Spleen (tissue), 11 donors: Measurements from ENCODE around the gene RELCH. TPM values are rescaled to one million over a fixed set of nuclear protein-coding genes. Genes with fewer than 3 reads are reported as not detected.

Experiments used
- DNase-seq: peaks from one replicate; pipeline ENCODE4 v3.0.0-alpha.2; 2020
- H3K27ac ChIP-seq, 8 donors: fragments of 200-600 bp; sonication (generic) in 7 of 8; 1 replicate in 4 of 8; 2 replicates in 4 of 8; pipeline versions ENCODE4 v1.5.0 to v1.8.0; 2016 to 2021; ENCODE audit warnings: inconsistent platforms in 4 of 8, mild to moderate bottlenecking in 4 of 8, moderate library complexity in 1 of 8
- H3K27me3 ChIP-seq, 7 donors: fragments of 200-600 bp; sonication (generic) in 6 of 7; replicated peaks in 1 of 7; 1 replicate in 4 of 7; 2 replicates in 3 of 7; pipeline versions ENCODE4 v1.5.0 to v1.8.0; 2016 to 2021; ENCODE audit warnings: inconsistent platforms in 3 of 7, mild to moderate bottlenecking in 1 of 7
- H3K36me3 ChIP-seq, 6 donors: fragments of 200-600 bp; sonication (generic) in 5 of 6; 1 replicate in 4 of 6; 2 replicates in 2 of 6; pipeline versions ENCODE4 v1.5.0 to v1.8.0; 2016 to 2021; ENCODE audit warnings: inconsistent platforms in 2 of 6
- H3K4me1 ChIP-seq, 6 donors: fragments of 200-600 bp; sonication (generic) in 5 of 6; 1 replicate in 3 of 6; 2 replicates in 3 of 6; pipeline versions ENCODE4 v1.5.0 to v1.8.0; 2016 to 2021; ENCODE audit warnings: inconsistent platforms in 3 of 6
- H3K4me3 ChIP-seq, 8 donors: fragments of 200-600 bp; sonication (generic) in 7 of 8; 1 replicate in 4 of 8; 2 replicates in 4 of 8; pipeline versions ENCODE4 v1.5.0 to v1.8.0; 2016 to 2021; ENCODE audit warnings: inconsistent platforms in 4 of 8, mild to moderate bottlenecking in 4 of 8, moderate library complexity in 2 of 8
- H3K9me3 ChIP-seq, 8 donors: fragments of 200-600 bp; sonication (generic) in 7 of 8; 1 replicate in 4 of 8; 2 replicates in 4 of 8; pipeline versions ENCODE4 v1.5.0 to v1.8.0; 2016 to 2021; ENCODE audit warnings: inconsistent platforms in 4 of 8
- CTCF ChIP-seq, 11 experiments: fragments of 200-600 bp in 7 of 11; fragments of 450-650 bp in 4 of 11; sonication (generic) in 4 of 11; IDR thresholded peaks in 8 of 11; conservative IDR thresholded peaks in 3 of 11; 1 replicate in 7 of 11; 2 replicates in 4 of 11; pipeline versions ENCODE4 v1.4.0 to v1.8.0; 2016 to 2021; ENCODE audit warnings: antibody characterized with exemption in 11 of 11, inconsistent platforms in 4 of 11, mild to moderate bottlenecking in 1 of 11
- POLR2A ChIP-seq, 3 donors: fragments of 450-650 bp; IDR thresholded peaks; one replicate each; pipeline ENCODE4 v1.5.1; 2017; ENCODE audit warnings: antibody characterized with exemption in 3 of 3, mild to moderate bottlenecking in 1 of 3
- POLR2AphosphoS5 ChIP-seq, 3 donors: sonication (generic); formaldehyde crosslinking; IDR thresholded peaks; one replicate each; pipeline ENCODE4 v1.5.1; 2017; ENCODE audit warnings: antibody characterized with exemption in 3 of 3
- WGBS, 5 donors: extraction: QIAGEN DNeasy Blood & Tissue Kit in 3 of 5; methylation state at CpG; one replicate each; pipeline versions ENCODE4 v1.1.5 to v1.1.7; 2013 to 2018; 5-methylcytosine and 5-hydroxymethylcytosine counted together
- intact Hi-C: fragments of 100-400 bp; cut with DNase I; formaldehyde crosslinking; loops from one replicate; pipeline ENCODE4 v1.15.0; 2023; ENCODE audit warnings: low total_unique reads
- polyA plus RNA-seq, 3 donors: library from polyadenylated mRNA; stranded (reverse); fragments of 200-250 nt; gene quantifications; one replicate each; pipeline ENCODE4 v1.2.1, GENCODE V29; 2013
- total RNA-seq, 7 donors: library from RNA; depleted of rRNA in 3 of 7; stranded (reverse); fragments of >200 nt in 3 of 7; fragmentation: NEBNext Ultra II Directional in 4 of 7; extraction: Animal tissue kit (Norgen Biotek cat#: 25700) in 4 of 7; gene quantifications; one replicate each; pipeline versions ENCODE4 v1.1.0 to v1.2.1, GENCODE V29; 2016 to 2021
- donor health status: healthy with polysubstance abuse.
- donor health status: DM: no; HTN: no; CAD: no; lungs with moderate emphysema.
- donor health status: DM: no; HTN: no; CAD: no.
- donor health status: Bipolar disorder and iron deficiency.
- donor health status: healthy.
- donor health status: DM: no; HTN: no; CAD: no.
- donor health status: DM: yes; HTN: yes; CAD: no.

Gene RELCH
- total and polyA plus RNA-seq, 10 donors = 11.8 to 75.1 (median 49.3) TPM

- TF ChIP-seq POLR2A (IDR thresholded peaks at IDR 0.05) = no peak
- TF ChIP-seq POLR2AphosphoS5 (IDR thresholded peaks at IDR 0.05) = no peak
- TF ChIP-seq CTCF (IDR thresholded peaks at IDR 0.05 in 8 of 11, conservative IDR thresholded peaks at IDR 0.05 in 3 of 11) = no peak
- intact Hi-C loops = no loop called here
- 68 to 82% (median 71%) methylated on average over 6 of the region's 6 CpGs for WGBS, 5 donors
Measured at GRCh38 chr18:62328586-62329525, 141.8 kb downstream of the RELCH start.

GRCh38 chr18:62329691-62330454 is 142.8 kb downstream of the RELCH start:
- TF ChIP-seq CTCF (IDR thresholded peaks at IDR 0.05 in 8 of 11, conservative IDR thresholded peaks at IDR 0.05 in 3 of 11) (no peak), POLR2AphosphoS5 (IDR thresholded peaks at IDR 0.05) (no peak), POLR2A (IDR thresholded peaks at IDR 0.05) (no peak)
- H3K4me3 ChIP-seq = no peak overlapping the region
- 37 to 45% (median 41%) methylated on average over 15 of the region's 15 CpGs for WGBS, 5 donors
- intact Hi-C loops = no loop called here
- H3K4me1 ChIP-seq = peaks cover 17 to 73% (median 44%) of the 10 kb centered on the region in 6 donors
- H3K9me3 ChIP-seq = no peaks in the 10 kb centered on the region
- H3K27ac ChIP-seq = no peak overlapping the region
- H3K36me3 ChIP-seq = no peaks in the 10 kb centered on the region
- H3K27me3 ChIP-seq = peaks cover 3 to 91% (median 44%) of the 10 kb centered on the region in 7 donors
- DNase-seq = no peak

More at GRCh38 chr18:62328586-62329525, 141.8 kb downstream of the RELCH start:
- H3K9me3 ChIP-seq = no peaks in the 10 kb centered on the region
- no peak overlapping the region for H3K4me3 ChIP-seq
- DNase-seq = no peak
- H3K27ac ChIP-seq = no peak overlapping the region
- peaks cover 17 to 83% (median 51%) of the 10 kb centered on the region in 6 donors for H3K4me1 ChIP-seq
- H3K27me3 ChIP-seq = peaks cover 3 to 95% (median 44%) of the 10 kb centered on the region in 7 donors
- no peaks in the 10 kb centered on the region for H3K36me3 ChIP-seq

- peak; percentile 35 for DNase-seq
- no peak overlapping the region for H3K27ac ChIP-seq
- no peak overlapping the region for H3K4me3 ChIP-seq
- peaks cover 14 to 67% (median 39%) of the 10 kb centered on the region in 6 donors for H3K4me1 ChIP-seq
- TF ChIP-seq POLR2A (IDR thresholded peaks at IDR 0.05) (no peak), CTCF (IDR thresholded peaks at IDR 0.05 in 8 of 11, conservative IDR thresholded peaks at IDR 0.05 in 3 of 11) (no peak), POLR2AphosphoS5 (IDR thresholded peaks at IDR 0.05) (no peak)
- WGBS, 5 donors = 88 to 92% (median 90%) methylated on average over 7 of the region's 7 CpGs
- H3K27me3 ChIP-seq = peaks cover 3 to 91% (median 40%) of the 10 kb centered on the region in 7 donors
- no peaks in the 10 kb centered on the region for H3K36me3 ChIP-seq
- intact Hi-C loops = no loop called here
- H3K9me3 ChIP-seq = no peaks in the 10 kb centered on the region
Measured at GRCh38 chr18:62330650-62331049, 143.6 kb downstream of the RELCH start.
